ENCODE data around the gene ATRNL1. TPM values are rescaled to one million over a fixed set of nuclear protein-coding genes. Genes with fewer than 3 reads are reported as not detected.
"Not testable (repeated sequence)": the region's sequence is repeated elsewhere in the genome, so short reads cannot be mapped to it uniquely, and the experiment has no call there.

The ATRNL1 gene
- total RNA-seq, 2 experiments from 2014 or later: 0.17 to 0.19 TPM

DNA sequence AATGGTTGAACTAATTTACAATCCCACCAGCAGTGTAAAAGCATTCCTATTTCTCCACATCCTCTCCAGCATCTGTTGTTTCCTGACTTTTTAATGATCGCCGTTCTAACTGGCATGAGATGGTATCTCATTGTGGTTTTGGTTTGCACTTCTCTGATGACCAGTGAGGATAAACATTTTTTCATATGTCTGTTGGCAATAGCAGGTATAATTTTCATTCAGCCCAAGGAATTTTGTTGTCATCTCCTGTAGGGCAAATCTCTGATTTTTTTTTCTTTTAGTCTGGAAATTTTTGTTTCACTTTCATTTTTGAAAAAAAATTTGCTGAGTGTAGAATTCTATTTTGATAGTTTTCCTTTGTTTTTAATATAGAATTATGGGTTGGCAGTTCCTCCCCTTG is 114.1 kb downstream of the ATRNL1 start:
- POLR2A ChIA-PET, CTCF ChIA-PET: not testable (repeated sequence)

DNA sequence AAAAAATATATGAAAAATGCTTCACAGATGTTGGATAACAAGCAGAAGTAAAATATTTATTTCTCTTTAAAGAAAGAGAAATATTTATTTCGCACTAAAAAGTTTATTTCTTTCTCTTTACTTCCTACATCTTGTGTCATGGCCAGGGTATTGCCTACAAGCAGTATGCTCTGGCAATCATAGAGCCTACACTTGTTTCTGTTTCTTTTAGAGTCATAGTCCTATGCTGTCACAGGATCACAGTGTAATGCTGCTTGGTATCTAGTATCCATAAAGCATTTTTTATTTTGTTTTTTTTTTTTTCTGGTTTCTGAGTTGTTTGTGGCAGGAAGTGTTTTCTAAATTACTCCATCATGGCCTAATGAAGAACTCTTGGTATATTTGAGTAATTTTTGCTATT is 116.0 kb downstream of the ATRNL1 start:
- ChIA-PET POLR2A (no interaction called here), CTCF (no interaction called here)

DNA sequence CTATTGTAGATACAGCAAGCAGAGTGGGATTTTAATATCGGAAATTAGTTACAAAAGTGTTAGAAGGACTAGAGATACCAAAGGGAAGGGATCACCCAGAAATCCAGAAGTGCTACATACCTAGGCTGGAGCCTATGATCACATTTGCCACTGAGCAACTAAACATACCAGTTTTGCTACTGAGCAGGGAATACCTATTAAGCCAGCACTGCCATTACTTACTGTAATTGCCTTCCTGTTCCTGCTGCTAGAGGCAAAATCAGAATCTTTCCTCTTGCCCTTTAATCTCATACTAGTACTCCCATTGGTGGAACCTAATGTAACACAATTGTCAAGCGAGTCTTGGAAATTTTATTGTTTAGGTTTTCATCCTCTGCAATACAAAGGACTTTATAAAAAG is 121.7 kb downstream of the ATRNL1 start:
- CTCF ChIA-PET: no interaction called here
- POLR2A ChIA-PET: no interaction called here

DNA sequence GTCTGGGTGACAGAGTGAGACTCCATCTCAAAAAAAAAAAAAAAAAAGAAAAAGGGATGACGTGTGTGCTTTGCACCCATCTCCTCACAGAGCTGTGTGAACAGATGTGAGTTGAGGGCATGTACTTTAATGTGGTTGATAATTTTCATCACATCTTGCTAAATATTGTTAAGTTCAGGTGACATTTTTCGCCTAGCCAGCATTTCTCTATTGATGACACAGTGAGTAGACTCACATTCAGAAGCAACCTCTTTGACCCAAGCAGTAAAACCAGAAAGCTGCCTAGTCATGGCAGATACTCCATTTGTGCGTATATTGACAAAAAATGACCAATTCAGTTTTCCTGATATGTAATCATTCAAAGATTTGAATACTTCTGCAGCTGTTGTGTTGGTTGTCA is 126.0 kb downstream of the ATRNL1 start:
- ChIA-PET POLR2A (no interaction called here), CTCF (no interaction called here)

DNA sequence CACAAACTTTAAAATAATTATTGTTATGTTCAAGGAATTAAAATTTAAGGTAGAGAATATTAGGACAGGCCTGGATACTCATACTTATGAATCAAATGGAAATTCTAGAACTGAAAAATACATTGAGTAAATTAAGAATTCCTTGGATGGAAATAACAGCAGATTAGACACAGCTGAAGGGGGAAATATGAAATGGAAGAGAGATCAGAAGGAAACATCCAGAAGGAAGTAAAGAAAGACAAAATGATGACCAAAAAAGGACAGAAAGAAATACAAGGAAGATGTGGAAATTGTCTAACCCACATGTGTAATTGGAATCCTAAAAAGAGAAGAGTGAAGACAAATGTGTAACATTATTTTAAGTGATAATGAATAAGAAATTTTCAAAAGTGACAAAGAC is 128.9 kb downstream of the ATRNL1 start:
- ChIA-PET CTCF (no interaction called here), POLR2A (no interaction called here)

DNA sequence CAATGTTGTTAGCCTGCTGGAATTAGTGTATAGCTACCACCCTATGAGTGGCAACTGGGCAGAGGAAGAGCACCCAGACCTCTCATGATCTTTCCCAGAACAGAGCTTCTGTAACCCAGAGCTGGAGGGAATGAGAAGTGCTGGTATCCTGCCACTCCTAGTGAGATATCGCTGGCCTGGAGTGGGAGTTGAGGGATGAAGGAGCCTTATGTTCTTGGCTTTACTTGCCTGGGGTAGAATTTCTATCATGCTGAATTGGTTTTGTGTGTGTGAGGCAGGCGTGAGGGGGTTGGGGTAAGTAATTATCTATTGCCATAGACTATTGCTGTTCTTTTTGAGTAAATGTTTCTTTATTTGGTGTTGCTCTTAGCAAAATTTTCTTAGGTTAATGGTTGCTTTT is 146.6 kb downstream of the ATRNL1 start:
- ChIA-PET POLR2A (no interaction called here), CTCF (no interaction called here)

DNA sequence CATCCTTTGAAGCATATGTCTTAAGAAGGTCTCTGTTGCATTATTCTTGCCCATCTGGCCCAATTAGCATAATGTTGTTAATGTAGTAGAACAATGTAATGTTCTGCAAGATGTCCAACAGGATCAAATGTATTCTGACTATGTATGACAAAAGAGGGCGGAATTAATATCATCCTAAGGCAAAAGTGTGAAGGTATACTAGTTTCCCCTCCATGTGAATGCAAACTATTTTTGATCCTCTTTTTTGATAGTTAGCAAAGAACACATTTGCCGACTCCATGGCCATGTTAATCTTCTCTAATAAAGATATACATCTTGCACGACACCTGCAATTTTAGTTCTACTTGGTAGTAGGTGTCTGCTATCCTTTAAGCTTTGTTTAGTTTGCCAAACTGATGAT is 157.6 kb downstream of the ATRNL1 start:
- ChIA-PET POLR2A (no interaction called here), CTCF (no interaction called here)

DNA sequence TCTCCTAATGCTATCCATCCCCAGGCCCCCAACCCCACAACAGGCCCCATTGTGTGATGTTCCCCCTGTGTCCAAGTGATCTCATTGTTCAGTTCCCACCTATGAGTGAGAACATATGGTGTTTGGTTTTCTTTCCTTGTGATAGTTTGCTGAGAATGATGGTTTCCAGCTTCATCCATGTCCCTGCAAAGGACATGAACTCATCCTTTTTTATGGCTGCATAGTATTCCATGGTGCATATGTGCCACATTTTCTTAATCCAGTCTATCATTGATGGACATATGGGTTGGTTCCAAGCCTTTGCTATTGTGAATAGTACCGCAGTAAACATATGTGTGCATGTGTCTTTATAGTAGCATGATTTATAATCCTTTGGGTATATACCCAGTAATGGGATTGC is 160.6 kb downstream of the ATRNL1 start:
- POLR2A ChIA-PET: not testable (repeated sequence)

DNA sequence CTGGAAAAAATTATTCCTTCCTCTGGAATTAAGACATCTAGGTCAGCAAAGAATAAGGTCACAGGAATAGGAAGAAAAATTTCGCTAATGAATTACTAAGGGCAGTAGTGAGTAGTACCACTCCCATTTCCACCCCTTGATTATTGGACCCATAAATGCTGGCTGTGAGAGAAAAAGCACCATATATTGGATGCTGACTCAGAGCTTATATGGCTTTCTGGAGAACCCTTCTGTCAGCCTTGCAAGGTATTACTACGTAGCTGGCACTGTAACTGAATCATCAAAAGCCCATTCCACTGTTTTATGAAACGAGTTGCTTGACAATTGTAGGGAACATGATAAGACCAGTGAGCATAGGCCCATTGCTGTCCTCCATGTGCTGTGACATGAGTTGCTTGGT is 179.3 kb downstream of the ATRNL1 start:
- CTCF ChIA-PET: no interaction called here
- POLR2A ChIA-PET: no interaction called here

More for the DNA sequence above, 160.6 kb downstream of the ATRNL1 start:
- CTCF ChIA-PET: not testable (repeated sequence)

DNA sequence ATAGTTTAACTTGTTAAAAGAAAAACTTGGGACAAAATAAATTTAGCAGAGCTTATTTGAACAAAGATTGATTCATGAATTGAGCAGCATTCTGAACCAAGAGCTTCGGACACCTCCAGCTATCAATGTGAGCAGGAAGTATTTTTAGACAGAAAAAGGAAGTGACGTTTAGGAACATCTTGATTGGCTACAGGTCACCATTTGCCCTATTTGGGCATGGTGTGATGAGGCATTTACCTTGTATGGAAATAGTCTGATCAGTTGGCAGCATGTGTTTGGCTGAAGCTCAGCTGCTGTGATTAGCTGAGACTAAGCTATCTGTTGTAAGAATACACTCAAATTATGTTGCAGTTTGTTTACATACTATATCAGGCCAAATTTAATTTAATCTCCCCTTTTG is 185.1 kb downstream of the ATRNL1 start:
- POLR2A ChIA-PET: no interaction called here
- CTCF ChIA-PET: no interaction called here

DNA sequence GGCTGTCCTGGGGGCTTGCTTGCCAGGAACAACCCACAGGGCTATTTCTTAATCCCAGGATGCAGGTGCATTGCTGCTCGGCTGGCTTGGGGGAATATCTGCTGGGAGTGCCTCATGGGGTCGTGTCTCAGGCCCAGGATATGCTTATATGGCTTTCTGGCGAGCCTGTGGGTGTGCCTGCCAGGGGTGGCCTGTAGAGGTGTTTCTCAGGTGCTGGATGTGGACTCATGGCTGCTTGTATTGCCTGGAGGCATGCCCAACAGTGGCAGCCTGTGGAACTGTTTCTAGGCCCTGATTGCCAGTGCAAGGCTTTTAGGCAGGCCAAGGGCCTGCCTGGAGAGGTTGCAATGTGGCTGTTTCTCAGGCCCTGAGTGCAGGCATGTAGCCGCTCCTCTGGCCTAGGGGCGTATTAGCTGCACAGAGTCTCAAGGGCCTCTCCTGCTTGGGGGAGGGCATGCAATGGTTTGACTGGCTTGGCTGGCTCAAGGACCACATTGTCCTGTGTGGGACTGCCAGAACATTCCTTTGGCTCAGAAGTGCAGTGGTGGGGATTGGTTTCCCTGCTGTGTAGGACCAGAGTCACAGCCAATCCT is 202.1 kb downstream of the ATRNL1 start:
- ChIA-PET CTCF (no interaction called here), POLR2A (no interaction called here)

DNA sequence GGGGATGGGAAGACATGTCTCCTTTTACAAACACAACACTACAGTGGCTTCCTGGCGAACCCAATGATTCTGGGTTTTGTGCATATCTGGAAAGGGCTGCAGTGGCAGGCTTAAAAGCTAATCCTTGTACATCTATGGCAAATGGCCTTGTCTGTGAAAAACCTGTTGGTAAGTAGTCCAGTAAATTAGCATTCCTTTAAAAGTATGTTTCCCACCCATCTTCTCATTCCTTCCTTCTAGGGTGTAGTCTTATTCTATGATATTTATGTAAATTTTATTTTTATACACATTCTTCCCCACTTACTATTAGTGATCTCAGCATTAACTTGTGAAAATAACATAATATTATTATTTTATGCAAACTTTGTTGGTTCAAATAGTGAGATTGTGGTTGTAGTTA is 206.9 kb downstream of the ATRNL1 start:
- ChIA-PET CTCF (no interaction called here), POLR2A (no interaction called here)

DNA sequence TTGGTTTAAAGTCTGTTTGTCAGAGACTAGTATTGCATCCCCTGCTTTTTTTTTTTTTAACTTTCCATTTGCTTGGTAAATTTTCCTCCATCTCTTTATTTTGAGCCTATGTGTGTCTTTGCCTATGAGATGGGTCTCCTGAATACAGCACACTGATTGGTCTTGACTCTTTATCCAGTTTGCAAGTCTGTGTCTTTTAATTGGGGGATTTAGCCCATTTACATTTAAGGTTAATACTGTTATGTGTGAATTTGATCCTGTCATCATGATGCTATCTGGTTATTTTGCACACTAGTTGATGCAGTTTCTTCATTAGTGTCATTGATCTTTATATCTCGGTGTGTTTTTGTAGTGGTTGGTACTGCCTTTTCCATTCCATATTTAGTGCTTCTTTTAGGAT is 226.5 kb downstream of the ATRNL1 start:
- CTCF ChIA-PET, POLR2A ChIA-PET: not testable (repeated sequence)

DNA sequence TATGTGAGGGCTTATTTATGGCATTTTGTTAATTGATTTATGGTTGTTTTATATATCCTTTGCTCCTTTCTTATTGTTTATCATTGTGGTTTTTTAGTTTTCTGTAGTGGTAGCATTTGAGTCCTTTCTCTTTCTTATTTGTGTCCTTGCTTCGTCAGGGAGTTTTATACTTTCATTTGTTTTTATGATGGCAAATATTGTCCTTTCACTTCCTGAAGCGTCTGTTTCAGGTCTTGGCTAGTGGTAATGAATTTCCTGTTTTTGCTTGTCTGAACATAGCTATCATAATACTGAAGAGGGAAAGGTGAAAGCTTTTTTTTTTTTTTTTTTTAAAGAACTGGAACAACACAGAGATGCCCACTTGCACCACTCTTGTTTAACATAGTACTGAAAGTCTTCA is 228.2 kb downstream of the ATRNL1 start:
- ChIA-PET CTCF (no interaction called here), POLR2A (no interaction called here)

DNA sequence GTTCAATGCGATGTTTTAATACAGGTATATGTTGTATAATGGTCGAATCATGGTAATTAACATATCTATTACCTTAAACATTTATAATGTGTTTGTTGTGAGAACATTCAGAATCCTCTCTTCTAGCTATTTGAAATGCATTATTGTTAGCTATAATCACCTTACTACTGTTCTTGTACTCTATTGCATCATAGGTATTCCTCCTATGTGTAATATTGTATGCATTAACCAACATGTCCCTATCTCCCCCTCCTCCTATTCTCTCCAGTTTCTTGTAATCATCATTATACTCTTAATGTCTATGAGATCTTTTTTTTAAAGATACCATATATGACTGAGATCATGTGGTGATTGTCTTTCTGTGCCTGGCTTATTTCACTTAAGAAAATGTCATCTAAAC is 235.2 kb downstream of the ATRNL1 start:
- ChIA-PET POLR2A (no interaction called here), CTCF (no interaction called here)

DNA sequence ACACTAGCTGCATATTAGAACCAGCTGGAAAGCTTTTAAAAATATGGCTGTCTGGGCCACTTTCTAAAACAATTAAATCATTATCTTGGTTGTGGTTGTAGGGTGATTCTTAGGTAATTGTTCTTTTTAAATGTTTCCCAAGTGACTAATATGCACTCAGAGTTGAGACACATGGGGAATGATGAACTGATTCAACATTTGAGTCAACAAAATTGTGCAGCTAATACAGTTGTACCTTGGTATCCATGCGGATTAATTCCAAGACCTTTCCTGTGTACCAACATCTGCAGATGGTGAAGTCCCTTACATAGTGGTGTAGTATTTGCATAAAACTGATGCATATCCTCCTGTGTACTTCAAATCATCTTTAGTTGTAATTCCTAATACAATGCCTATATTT is 242.2 kb downstream of the ATRNL1 start:
- POLR2A ChIA-PET: no interaction called here
- CTCF ChIA-PET: no interaction called here

DNA sequence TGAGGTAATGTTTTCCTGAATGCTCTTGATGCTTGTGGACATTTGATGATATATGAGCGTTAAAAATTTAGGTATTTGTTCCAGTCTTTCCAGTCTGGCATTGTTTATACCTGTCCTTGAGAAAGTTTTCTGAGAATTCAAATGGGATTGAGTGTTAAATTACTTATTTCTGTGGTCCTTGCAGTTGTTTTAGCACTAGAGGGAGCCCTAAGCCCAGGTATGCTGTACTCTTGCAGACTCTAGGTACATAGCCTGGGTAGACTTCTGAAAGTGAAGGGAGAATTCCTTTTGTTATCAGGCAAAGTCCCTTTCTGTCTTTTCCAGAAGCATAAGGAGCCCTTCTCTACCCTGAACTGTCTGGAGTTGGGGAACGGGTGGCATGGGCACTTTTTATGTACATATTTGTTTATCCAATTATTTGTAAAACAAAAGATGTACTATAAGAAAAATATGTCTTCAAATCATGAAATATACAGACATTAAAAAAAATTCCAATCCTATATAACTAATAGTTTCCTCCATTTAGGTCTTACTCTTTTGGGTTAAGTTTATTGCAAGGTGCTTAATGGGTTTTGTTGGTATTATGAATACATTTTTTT is 262.1 kb downstream of the ATRNL1 start:
- ChIA-PET CTCF (no interaction called here), POLR2A (no interaction called here)

DNA sequence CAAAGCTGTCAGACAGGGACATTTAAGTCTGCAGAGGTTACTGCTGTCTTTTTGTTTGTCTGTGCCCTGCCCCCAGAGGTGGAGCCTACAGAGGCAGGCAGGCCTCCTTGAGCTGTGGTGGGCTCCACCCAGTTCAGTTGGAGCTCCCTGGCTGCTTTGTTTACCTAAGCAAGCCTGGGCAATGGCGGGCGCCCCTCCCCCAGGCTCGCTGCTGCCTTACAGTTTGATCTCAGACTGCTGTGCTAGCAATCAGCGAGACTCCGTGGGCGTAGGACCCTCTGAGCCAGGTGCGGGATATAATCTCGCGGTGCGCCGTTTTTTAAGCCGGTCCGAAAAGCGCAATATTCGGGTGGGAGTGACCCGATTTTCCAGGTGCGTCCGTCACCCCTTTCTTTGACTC is 274.8 kb downstream of the ATRNL1 start:
- POLR2A ChIA-PET, CTCF ChIA-PET: not testable (repeated sequence)

DNA sequence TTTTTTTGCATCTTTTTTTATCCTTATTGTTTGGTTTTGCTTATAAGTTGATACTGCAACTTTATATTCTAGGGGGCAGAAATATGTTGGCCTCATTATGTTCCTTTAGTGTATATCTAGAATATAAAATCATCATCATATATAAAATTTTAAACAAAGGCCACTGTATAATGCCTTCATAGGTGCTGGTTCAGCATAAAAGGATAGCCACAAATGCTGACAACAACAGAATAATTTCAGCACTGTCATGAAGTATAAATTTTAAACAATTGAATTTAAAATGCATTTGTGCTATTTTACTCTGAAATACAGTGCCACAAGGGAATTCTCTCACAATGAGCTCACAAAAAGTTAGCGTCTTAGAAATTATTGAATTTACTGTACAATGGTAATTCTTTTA is 285.9 kb downstream of the ATRNL1 start:
- ChIA-PET CTCF (no interaction called here), POLR2A (no interaction called here)

DNA sequence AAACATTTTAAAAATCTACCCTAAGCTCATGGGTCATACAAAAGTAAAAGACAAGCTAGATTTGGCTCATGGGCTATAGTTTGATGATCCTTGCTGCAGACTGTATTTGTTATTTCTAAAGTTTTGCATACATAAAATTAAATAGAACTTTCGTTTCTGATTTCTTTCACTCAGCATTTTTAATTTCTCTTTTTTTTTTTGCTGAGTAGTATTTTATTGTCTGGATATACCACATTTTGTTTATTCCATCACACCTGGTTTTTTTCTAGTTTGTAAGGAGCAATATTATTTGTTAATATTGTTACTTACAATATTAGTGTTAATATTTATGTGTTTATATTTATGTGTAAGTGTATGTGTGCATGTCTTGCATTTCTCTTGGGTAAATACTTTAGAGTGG is 291.5 kb downstream of the ATRNL1 start:
- CTCF ChIA-PET: no interaction called here
- POLR2A ChIA-PET: no interaction called here

DNA sequence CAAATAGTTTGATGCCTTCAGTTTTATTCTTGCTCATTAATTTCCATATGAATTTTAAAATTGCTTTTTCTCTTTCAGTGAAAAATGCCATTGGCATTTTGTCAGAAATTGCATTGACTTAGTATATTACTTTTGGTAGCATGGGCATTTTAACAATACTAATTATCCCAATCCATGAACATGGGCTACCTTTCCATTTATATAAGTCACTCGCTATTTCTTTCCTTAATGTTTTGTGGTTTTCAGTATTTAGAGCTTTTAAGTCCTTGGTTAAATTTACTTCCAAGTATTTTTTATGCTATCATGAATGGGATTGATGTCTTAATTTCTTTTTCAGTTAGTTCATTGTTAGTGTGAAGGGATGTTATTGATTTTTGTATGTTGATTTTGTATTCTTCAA is 297.4 kb downstream of the ATRNL1 start:
- CTCF ChIA-PET: no interaction called here
- POLR2A ChIA-PET: no interaction called here

DNA sequence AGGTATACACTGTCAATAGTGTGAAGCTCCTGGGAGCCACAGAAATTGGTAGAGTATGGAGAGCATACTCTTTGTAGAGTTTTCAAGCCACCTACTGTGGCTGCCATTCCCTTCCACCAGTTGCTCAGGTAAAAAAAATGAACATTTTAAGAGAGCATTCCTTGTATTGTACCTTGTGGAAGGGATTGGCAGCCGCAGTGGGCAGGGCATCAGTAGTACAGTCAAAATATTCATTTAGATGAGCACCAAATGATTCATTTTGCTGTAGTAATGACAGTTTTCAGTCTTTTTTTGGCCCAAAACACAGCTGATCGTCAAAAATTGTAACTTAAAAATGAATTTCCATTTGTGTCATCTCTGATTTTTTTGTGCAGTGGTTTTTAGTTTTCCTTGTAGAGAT is 304.9 kb downstream of the ATRNL1 start:
- CTCF ChIA-PET: no interaction called here

DNA sequence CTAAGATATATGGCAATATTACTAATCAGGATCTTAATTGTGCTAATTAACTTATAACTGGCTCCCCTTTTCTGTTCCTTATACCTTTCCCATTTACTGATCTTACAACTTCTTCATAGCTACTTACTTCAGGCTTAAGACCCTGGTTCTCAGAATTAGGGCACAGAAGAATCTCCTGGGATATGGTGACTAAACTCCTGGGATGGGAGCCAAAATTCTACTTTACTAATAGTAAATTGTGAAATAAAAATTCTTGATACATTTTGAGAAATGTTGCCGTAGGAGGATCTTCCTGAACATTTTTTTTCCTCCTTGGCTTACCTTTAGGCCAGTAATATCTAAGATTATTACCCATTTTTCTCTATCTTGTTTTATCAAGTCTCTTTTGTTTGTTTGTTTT is 309.5 kb downstream of the ATRNL1 start:
- ChIA-PET CTCF (no interaction called here), POLR2A (no interaction called here)

More for the DNA sequence above, 304.9 kb downstream of the ATRNL1 start:
- POLR2A ChIA-PET: no interaction called here

All from activated CD8-positive, alpha-beta memory T cell treated with anti-CD3 and anti-CD28 coated beads for 36 hours (primary cell).